Aorta (tissue), 5 donors: Measurements from ENCODE around the gene NCKIPSD. TPM values are rescaled to one million over a fixed set of nuclear protein-coding genes. Genes with fewer than 3 reads are reported as not detected.

Experiments used
- ATAC-seq: fragments of 200-7000 bp; cut with Tn5 transposase; one replicate; pipeline ENCODE4 v1.9.1; 2022; ENCODE audit warnings: moderate library complexity; ENCODE audit not compliant: low FRiP score
- DNase-seq, 2 donors: peaks; one replicate each; pipeline ENCODE4 v3.0.0-alpha.2; 2020
- H3K27ac ChIP-seq, 2 donors: one replicate each; pipeline ENCODE4 v1.5.1; 2013; ENCODE audit warnings: low read length in 2 of 2, mild to moderate bottlenecking in 2 of 2, moderate library complexity in 2 of 2, control low read depth in 1 of 2, inconsistent platforms in 1 of 2, low read depth in 1 of 2
- H3K27me3 ChIP-seq, 2 donors: one replicate each; pipeline ENCODE4 v1.6.1; 2013; ENCODE audit warnings: control low read depth in 1 of 2, low read length in 1 of 2, mild to moderate bottlenecking in 1 of 2, moderate library complexity in 1 of 2; ENCODE audit not compliant: insufficient read depth in 2 of 2, control insufficient read depth in 1 of 2
- H3K36me3 ChIP-seq, 2 donors: one replicate each; pipeline ENCODE4 v1.6.1; 2013; ENCODE audit warnings: control low read depth in 1 of 2, low read length in 1 of 2, mild to moderate bottlenecking in 1 of 2; ENCODE audit not compliant: insufficient read depth in 2 of 2, control insufficient read depth in 1 of 2
- H3K4me1 ChIP-seq, 2 donors: one replicate each; pipeline ENCODE4 v1.6.1; 2013; ENCODE audit warnings: low read length in 2 of 2, control low read depth in 1 of 2, mild to moderate bottlenecking in 1 of 2, moderate library complexity in 1 of 2; ENCODE audit not compliant: insufficient read depth in 2 of 2, control insufficient read depth in 1 of 2
- H3K4me3 ChIP-seq, 2 donors: one replicate each; pipeline ENCODE4 v1.5.1; 2013; ENCODE audit warnings: low read length in 2 of 2, control low read depth in 1 of 2, mild to moderate bottlenecking in 1 of 2
- H3K9me3 ChIP-seq: one replicate; pipeline ENCODE4 v1.6.1; 2013; ENCODE audit warnings: mild to moderate bottlenecking, low read length; ENCODE audit not compliant: control insufficient read depth
- WGBS, 2 donors: extraction: QIAGEN DNeasy Blood & Tissue Kit; methylation state at CpG; one replicate each; pipeline ENCODE4 v1.1.7; 2013; 5-methylcytosine and 5-hydroxymethylcytosine counted together
- intact Hi-C, 2 donors: fragments of 100-400 bp; cut with DNase I; formaldehyde crosslinking; loops; one replicate each; pipeline versions ENCODE4 v1.14.2 to v1.15.0; 2022
- polyA plus RNA-seq, 2 donors: library from polyadenylated mRNA; stranded (reverse); fragments of 200-250 nt; gene quantifications; one replicate each; pipeline ENCODE4 v1.2.3, GENCODE V29; 2013
- total RNA-seq, 2 donors: library from RNA; stranded (reverse); fragmentation: NEBNext Ultra II Directional; extraction: Animal tissue kit (Norgen Biotek cat#: 25700); gene quantifications; one replicate each; pipeline ENCODE4 v1.2.1, GENCODE V29; 2021
- donor health status: healthy with polysubstance abuse.
- donor health status: Bipolar disorder and iron deficiency.
- donor health status: DM: no; HTN: no; CAD: no.
- donor health status: DM: no; HTN: no; CAD: no.
- donor health status: DM: yes; HTN: yes; CAD: no.

The NCKIPSD gene
- total and polyA plus RNA-seq, 4 donors: 11.8 to 31.9 (median 27.5) TPM

DNA sequence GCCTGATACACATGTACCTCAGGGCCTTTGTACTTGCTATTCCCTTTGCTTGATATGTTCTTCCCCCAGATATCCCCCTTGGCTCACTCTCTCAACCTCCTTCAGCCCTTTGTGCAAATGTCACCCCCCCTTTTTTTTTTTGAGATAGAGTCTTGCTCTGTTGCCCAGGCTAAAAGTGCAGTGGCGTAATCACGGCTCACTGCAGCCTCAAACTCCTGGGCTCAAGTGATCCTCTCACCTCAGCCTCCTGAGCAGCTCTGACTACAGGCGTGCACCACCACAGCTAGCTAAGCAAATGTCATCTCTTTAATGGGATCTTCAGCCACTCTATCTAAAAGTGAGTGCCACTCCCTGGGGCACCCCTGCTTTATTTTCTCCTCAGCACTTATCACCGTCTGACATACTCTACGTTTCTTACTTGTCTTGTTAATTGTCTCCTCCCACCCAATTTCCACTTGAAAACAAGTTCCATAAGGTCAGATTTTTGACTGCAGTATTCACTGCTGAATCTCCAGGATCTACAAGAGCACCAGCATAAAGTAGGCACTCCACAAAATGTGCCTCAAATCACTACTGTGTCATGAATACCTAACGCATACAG, 16.7 kb upstream of the NCKIPSD start:
- ATAC-seq (no peak), DNase-seq (no peak)
- Histone ChIP-seq H3K4me1 (peaks cover 0 to 2% of the 10 kb centered on the region in 2 donors), H3K4me3 (no peak overlapping the region), H3K9me3 (no peaks in the 10 kb centered on the region), H3K27ac (no peak overlapping the region), H3K27me3 (no peaks in the 10 kb centered on the region), H3K36me3 (no peaks in the 10 kb centered on the region)
- intact Hi-C loops: no loop called here
- WGBS, 2 donors: 87% methylated on average over 6 of the region's 6 CpGs

DNA sequence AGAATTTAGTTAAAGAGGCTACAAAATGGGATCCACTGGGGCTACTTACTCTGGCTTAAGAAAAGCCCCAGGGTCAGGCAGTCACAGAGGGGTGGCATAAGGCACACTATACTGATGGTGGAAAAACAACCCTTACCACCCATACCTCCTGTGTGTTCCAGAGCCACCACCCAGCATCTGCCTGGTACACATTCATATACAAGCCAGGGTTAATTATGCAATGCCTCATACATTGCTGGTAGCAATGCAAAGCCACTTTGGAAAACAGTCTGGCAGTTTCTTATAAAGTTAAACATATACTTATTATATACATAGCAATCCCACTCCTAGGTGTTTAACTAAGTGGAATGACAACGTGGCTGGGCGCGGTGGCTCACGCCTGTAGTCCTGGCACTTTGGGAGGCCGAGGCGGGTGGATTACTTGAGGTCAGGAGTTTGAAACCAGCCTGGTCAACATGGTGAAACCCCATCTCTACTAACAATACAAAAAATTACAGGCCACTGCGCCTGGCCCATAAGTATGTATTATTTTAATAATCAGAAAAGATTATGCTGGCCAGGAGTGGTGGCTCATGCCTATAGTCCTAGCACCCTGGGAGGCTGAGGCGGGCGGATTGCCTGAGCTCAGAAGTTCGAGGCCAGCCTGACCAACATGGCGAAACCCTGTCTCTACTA, 15.2 kb upstream of the NCKIPSD start:
- Histone ChIP-seq H3K36me3 (no peaks in the 10 kb centered on the region), H3K4me3 (no peak overlapping the region), H3K9me3 (no peaks in the 10 kb centered on the region), H3K27me3 (no peaks in the 10 kb centered on the region), H3K27ac (peak overlapping the region in 1 of 2 donors; percentile 78), H3K4me1 (peaks cover 0 to 2% of the 10 kb centered on the region in 2 donors)
- intact Hi-C loops: no loop called here
- 92% methylated on average over 11 of the region's 11 CpGs for WGBS, 2 donors
- no peak for DNase-seq
- no peak for ATAC-seq

DNA sequence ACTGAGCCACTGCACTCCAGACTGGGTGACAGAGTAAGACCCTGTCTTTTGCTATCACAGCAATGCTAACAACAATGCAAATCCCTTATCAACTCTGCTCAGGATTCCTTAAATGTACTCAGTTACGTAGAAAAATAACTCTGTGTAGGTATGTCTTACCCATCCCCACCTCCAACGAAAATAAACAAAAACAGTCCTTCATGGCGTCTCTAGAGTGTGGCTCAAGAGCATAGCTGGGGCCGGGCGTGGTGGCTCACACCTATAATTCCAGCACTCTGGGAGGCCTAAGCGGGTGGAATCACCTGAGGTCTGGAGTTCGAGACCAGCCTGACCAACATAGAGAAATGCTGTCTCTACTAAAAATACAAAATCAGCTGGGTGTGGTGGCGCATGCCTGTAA, 13.2 kb upstream of the NCKIPSD start:
- Histone ChIP-seq H3K4me3 (no peak overlapping the region), H3K27ac (no peak overlapping the region), H3K9me3 (no peaks in the 10 kb centered on the region), H3K27me3 (no peaks in the 10 kb centered on the region), H3K36me3 (no peaks in the 10 kb centered on the region), H3K4me1 (peaks cover 0 to 2% of the 10 kb centered on the region in 2 donors)
- no peak for ATAC-seq
- intact Hi-C loops: no loop called here
- WGBS, 2 donors: 91 to 96% methylated on average over 8 of the region's 8 CpGs
- DNase-seq: no peak

DNA sequence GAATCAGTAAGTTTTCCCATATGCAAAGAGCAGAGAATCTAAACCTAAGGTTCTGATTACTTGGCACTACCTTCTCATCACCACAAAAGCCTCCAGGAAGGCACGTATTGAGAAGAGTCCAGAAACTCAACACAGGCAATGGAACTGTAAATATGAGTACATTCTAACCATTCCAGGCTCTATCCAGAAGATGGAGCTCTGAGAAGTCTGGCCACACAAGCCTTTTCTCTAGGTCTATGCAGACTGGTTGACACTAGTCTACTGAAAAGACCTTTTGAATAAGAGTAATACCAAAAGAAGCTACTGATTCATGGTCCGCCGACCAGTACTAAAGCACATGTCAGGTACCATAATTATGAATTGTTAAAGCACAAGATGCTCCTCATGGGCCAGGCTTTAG, 12.2 kb upstream of the NCKIPSD start:
- DNase-seq (no peak), ATAC-seq (no peak)
- intact Hi-C loops: no loop called here
- Histone ChIP-seq H3K36me3 (peaks cover 0 to 2% of the 10 kb centered on the region in 2 donors), H3K4me1 (peaks cover 0 to 2% of the 10 kb centered on the region in 2 donors), H3K27ac (no peak overlapping the region), H3K27me3 (no peaks in the 10 kb centered on the region), H3K9me3 (no peaks in the 10 kb centered on the region), H3K4me3 (no peak overlapping the region)
- 83 to 86% methylated on average over 3 of the region's 3 CpGs for WGBS, 2 donors

DNA sequence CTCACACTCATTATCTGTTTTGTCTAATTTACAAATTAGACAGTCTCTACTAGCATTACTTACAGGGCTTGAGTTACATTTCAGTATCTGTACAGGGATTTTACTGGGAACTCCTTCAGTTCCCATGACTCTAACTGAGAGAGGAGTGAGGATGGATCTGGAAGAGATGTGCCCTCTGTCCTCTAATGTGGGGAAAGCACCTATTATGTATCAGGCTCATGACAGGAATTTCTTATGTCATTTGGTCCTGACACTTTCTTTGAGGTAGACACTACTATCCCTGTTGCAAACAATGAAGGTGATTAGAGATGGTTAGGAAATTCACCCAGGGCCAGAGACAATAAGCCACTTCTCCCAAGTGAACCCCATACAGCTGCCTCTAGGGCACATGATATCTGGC, 10.9 kb upstream of the NCKIPSD start:
- Histone ChIP-seq H3K9me3 (no peaks in the 10 kb centered on the region), H3K4me1 (peaks cover 0 to 2% of the 10 kb centered on the region in 2 donors), H3K36me3 (peaks cover 6 to 7% of the 10 kb centered on the region in 2 donors), H3K27me3 (no peaks in the 10 kb centered on the region), H3K27ac (no peak overlapping the region), H3K4me3 (no peak overlapping the region)
- ATAC-seq: no peak
- DNase-seq: no peak
- intact Hi-C loops: no loop called here

DNA sequence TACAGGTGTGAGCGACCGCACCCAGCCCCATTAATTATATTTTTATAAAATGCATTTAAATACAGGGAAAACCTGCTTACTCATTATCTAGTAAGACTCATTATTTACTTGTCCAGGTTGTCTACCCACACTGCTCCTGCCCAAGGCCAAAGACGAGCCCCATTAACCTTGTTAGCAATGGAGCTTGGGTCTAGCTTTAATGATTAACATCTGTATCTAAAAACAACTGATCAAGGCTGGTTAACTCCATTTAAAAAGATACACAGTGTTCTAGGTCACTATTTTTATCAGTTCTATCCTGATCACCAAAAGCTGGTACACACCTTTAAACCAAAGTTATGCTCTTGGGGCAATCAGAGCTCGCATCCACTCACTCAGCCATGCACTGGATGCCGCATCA, 10.4 kb upstream of the NCKIPSD start:
- Histone ChIP-seq H3K4me1 (peaks cover 0 to 2% of the 10 kb centered on the region in 2 donors), H3K27ac (peak overlapping the region in 1 of 2 donors; percentile 23), H3K4me3 (no peak overlapping the region), H3K27me3 (no peaks in the 10 kb centered on the region), H3K9me3 (no peaks in the 10 kb centered on the region), H3K36me3 (peaks cover 6 to 7% of the 10 kb centered on the region in 2 donors)
- ATAC-seq (no peak), DNase-seq (no peak)
- 98 to 99% methylated on average over 5 of the region's 5 CpGs for WGBS, 2 donors
- intact Hi-C loops: no loop called here

DNA sequence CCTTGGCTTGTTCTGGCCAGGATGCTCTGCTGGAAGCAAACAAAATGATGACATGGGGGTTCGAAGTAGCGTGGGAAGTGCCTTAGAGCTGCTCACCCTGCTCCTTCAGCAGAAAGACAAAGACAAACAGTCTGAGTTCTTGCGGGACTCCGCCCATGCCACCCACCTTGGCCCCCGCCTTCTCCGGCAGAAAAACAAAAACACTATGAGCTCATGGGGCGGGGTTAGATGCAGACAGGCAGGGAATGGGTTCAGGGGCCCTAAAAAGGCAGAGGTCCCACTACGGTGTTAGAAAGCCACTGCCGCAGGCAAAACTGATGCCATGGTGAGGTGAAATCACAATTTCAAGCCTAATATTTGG, 9.7 kb upstream of the NCKIPSD start:
- peak overlapping the region; percentile 38 to 84 for H3K27ac ChIP-seq
- H3K36me3 ChIP-seq: peaks cover 6 to 7% of the 10 kb centered on the region in 2 donors
- ATAC-seq (peak; percentile 82), DNase-seq (peak in 1 of 2 donors; percentile 61)
- intact Hi-C loops: no loop called here
- 30 to 42% methylated on average over 9 of the region's 9 CpGs for WGBS, 2 donors
- no peaks in the 10 kb centered on the region for H3K27me3 ChIP-seq
- H3K4me3 ChIP-seq: no peak overlapping the region
- H3K4me1 ChIP-seq: peaks cover 0 to 2% of the 10 kb centered on the region in 2 donors
- no peaks in the 10 kb centered on the region for H3K9me3 ChIP-seq

DNA sequence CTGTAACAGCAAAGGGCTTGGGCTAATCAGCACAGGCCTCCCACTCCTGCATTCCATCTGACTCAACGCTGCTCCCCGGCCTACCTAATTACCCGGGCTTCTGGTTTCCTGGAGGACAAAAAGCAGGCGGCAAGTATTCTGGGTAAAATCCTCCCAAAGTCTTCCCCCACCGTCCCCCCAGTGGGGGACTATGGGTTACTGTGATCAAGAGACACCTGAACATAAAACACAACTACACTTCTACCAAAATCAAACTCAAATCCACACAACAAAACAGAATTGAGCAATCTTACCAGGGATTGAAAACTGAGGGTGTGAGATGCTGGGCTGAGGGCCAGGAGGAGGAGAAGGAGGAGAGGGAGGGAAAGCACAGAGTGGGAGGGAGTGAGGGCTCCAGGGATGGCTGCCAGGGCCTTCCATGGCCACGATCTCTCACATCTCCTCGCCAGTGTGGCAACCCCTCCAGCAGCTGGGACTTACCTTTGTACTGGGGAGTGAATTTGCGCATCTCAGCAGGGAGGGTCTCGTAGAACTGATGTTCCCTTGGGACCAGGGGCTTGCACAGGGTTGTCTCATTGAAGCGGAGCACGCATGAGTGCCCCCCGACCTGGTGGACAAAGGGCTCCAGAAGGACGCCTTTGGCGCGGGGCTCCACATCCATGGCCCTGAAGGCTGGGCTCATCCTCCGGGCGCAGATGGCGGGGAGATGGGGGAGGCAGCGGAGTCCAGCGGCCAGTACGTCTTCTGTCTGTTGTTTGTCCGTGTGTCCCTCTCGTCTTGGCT, 9.1 kb upstream of the NCKIPSD start:
- peak overlapping the region; percentile 38 to 84 for H3K27ac ChIP-seq
- peaks cover 6 to 7% of the 10 kb centered on the region in 2 donors for H3K36me3 ChIP-seq
- H3K9me3 ChIP-seq: no peaks in the 10 kb centered on the region
- peak; percentile 90 to 91 for DNase-seq
- no peak overlapping the region for H3K4me3 ChIP-seq
- intact Hi-C loops: no loop called here
- no peaks in the 10 kb centered on the region for H3K4me1 ChIP-seq
- peak; percentile 93 for ATAC-seq
- no peaks in the 10 kb centered on the region for H3K27me3 ChIP-seq
- 44% methylated on average over 23 of the region's 23 CpGs for WGBS, 2 donors
